Heart left ventricle (tissue), 13 donors: Measurements from ENCODE around the gene TIMM22.

Experiments
- CTCF ChIP-seq, 12 donors: fragments of 200-600 bp; sonication (generic) in 4 of 12; IDR thresholded peaks; one replicate each; pipeline versions ENCODE4 v1.5.0 to v1.8.0; 2018 to 2022; ENCODE audit warnings: antibody characterized with exemption in 12 of 12, mild to moderate bottlenecking in 5 of 12
- POLR2A ChIP-seq, 2 donors: fragments of 450-650 bp; IDR thresholded peaks; one replicate each; pipeline ENCODE4 v1.6.1; 2017; ENCODE audit warnings: antibody characterized with exemption in 2 of 2, mild to moderate bottlenecking in 2 of 2, moderate library complexity in 2 of 2
- donor health status: ischemic (EF 13 %, LVEDD 7.1; RV severe dilation, severe dysfunction).
- donor health status: DM: no; HTN: yes; CAD: no.
- donor health status: DM: no; HTN: no; CAD: no.
- donor health status: ischemic (EF 25% LVEDD 6.9; RV normal size, moderate dysfunction).
- donor health status: ischemic (EF 25% LVEDD 5.7; RV mildly dilated, moderate dysfunction).
- donor health status: ischemic (EF 35%, LVEDD 5.7; RV mildly dilated, moderate dysfunction).
- donor health status: nonischemic (EF 11% LVEDD 7.7; RV severe dilation, severe dysfunction).
- donor health status: DM: yes; HTN: yes; CAD: no.
- donor health status: PGD.
- donor health status: ischemic (EF 29% LVEDD 5.4; RV normal size, mild dysfunction).
- donor health status: nonischemic (EF 23%, LVEDD 6.1; RV moderate dilation, normal function).

- TF ChIP-seq CTCF (IDR thresholded peaks at IDR 0.05) = no peak
- no peak for TF ChIP-seq POLR2A (IDR thresholded peaks at IDR 0.05)
These were observed 16.1 kb downstream of the TIMM22 start for GRCh38 chr17:1012823-1013728.
